HepG2 (cell line): ENCODE results near the gene TGFB2. TPM values are rescaled to one million over a fixed set of nuclear protein-coding genes. Genes with fewer than 3 reads are reported as not detected.
A peak's percentile ranks its signal among the peaks of the same experiment; 100 is the strongest.

Experiments
- ATAC-seq: fragments of 200-7000 bp; cut with Tn5 transposase; 3 replicates; pipeline ENCODE4 v1.9.1; 2020; ENCODE audit warnings: mild to moderate bottlenecking, moderate library complexity
- BruUV-seq: library from RNA; stranded (reverse); fragments of 400-500 nt; replicated peaks from 2 replicates; lab custom pipeline; 2021; lab: Mats Ljungman, UMichigan
- CTCF ChIA-PET: fragments of 300-600 bp; formaldehyde crosslinking; extraction: SDS; loops from one replicate; lab custom pipeline; 2021; ENCODE audit warnings: low total read pairs, inconsistent platforms, low intra/inter-chr PET ratio; lab: Yijun Ruan, JAX
- POLR2A ChIA-PET: fragments of 350-600 bp; sonication (Branson Sonifier 250); formaldehyde crosslinking; loops from one replicate; lab custom pipeline; 2020; ENCODE audit warnings: antibody characterized with exemption, inconsistent platforms; lab: Yijun Ruan, JAX
- DNase-seq: peaks from one replicate; pipeline ENCODE4 v3.0.0-alpha.2; 2015; ENCODE audit warnings: low spot score
- FAIRE-seq: peaks from 3 replicates; lab custom pipeline; 2011; peaks lifted over from hg19 to GRCh38; lab: Jason Lieb, UNC
- H2AFZ ChIP-seq: one replicate; pipeline ENCODE4 v1.6.1; 2011; ENCODE audit warnings: low read length, inconsistent platforms
- H3K27ac ChIP-seq: fragments of 300-600 bp; 3 replicates; pipeline ENCODE4 v1.8.0; 2011; ENCODE audit warnings: mixed run types, mild to moderate bottlenecking, mixed read lengths, low read length, inconsistent platforms; ENCODE audit not compliant: insufficient read depth; ENCODE audit errors: extremely low read length
- H3K27me3 ChIP-seq, 2 experiments: fragments of 200-600 bp in 1 of 2; 2 replicates in 1 of 2; 3 replicates in 1 of 2; pipeline versions ENCODE4 v1.6.0 to v1.8.0; 2011; ENCODE audit warnings: low read length in 2 of 2, mild to moderate bottlenecking in 2 of 2, moderate library complexity in 2 of 2, inconsistent platforms in 1 of 2; ENCODE audit not compliant: insufficient read depth in 2 of 2, control insufficient read depth in 1 of 2
- H3K36me3 ChIP-seq, 2 experiments: fragments of 200-600 bp in 1 of 2; replicated peaks in 1 of 2; 2 replicates in 1 of 2; 3 replicates in 1 of 2; pipeline versions ENCODE4 v1.5.1 to v1.8.0; 2011; ENCODE audit warnings: low read length in 2 of 2, inconsistent platforms in 1 of 2; ENCODE audit not compliant: insufficient read depth in 2 of 2, control insufficient read depth in 1 of 2
- H3K4me1 ChIP-seq: 2 replicates; pipeline ENCODE4 v1.5.1; 2012; ENCODE audit warnings: low read length, inconsistent platforms; ENCODE audit not compliant: insufficient read depth
- H3K4me2 ChIP-seq: 2 replicates; pipeline ENCODE4 v1.6.0; 2011; ENCODE audit warnings: low read depth, low read length, inconsistent platforms
- H3K4me3 ChIP-seq, 3 experiments: fragments of 200-600 bp in 1 of 3; sonication (generic), shearing (Covaris generic) in 1 of 3; replicated peaks in 1 of 3; 2 replicates each; pipeline ENCODE4 v1.5.1; 2011 to 2016; ENCODE audit warnings: low read length in 3 of 3, inconsistent platforms in 2 of 3, low read depth in 2 of 3, mild to moderate bottlenecking in 2 of 3, control low read depth in 1 of 3, mixed read lengths in 1 of 3; ENCODE audit not compliant: insufficient read depth in 1 of 3
- H3K79me2 ChIP-seq: one replicate; pipeline ENCODE4 v1.6.1; 2011; ENCODE audit warnings: low read length, inconsistent platforms; ENCODE audit not compliant: insufficient read depth
- H3K9ac ChIP-seq: 2 replicates; pipeline ENCODE4 v1.6.0; 2011; ENCODE audit warnings: mild to moderate bottlenecking, low read depth, low read length, inconsistent platforms; ENCODE audit not compliant: insufficient read depth
- H3K9me3 ChIP-seq: 2 replicates; pipeline ENCODE4 v1.5.1; 2012; ENCODE audit warnings: mild to moderate bottlenecking, low read length
- H4K20me1 ChIP-seq: 2 replicates; pipeline ENCODE4 v1.6.0; 2011; ENCODE audit warnings: inconsistent platforms, mild to moderate bottlenecking, low read length, moderate library complexity; ENCODE audit not compliant: insufficient read depth
- CBX2 ChIP-seq, 2 experiments: fragments of 200-600 bp in 1 of 2; sonication (generic); formaldehyde crosslinking in 1 of 2; IDR thresholded peaks; 2 replicates each; pipeline versions ENCODE4 v1.7.0 to v1.8.1; 2018 to 2022; ENCODE audit warnings: low read depth in 2 of 2, low read length in 1 of 2, mild to moderate bottlenecking in 1 of 2, missing genetic modification reagents in 1 of 2
- HNF4A ChIP-seq: sonication (generic); formaldehyde crosslinking; IDR thresholded peaks from 2 replicates; pipeline ENCODE4 v1.4.0; 2020; ENCODE audit warnings: missing genetic modification reagents
- HNF4G ChIP-seq, 2 experiments: sonication (generic) in 1 of 2; formaldehyde crosslinking in 1 of 2; IDR thresholded peaks; 2 replicates each; pipeline versions ENCODE4 v1.4.0 to v1.6.1; 2011 to 2020; ENCODE audit warnings: borderline replicate concordance in 2 of 2, low read depth in 2 of 2, mild to moderate bottlenecking in 2 of 2, low read length in 1 of 2, missing genetic modification reagents in 1 of 2, moderate library complexity in 1 of 2
- MAFF ChIP-seq: IDR thresholded peaks from 2 replicates; pipeline ENCODE4 v1.6.1; 2011; ENCODE audit warnings: low read depth, low read length, improper control_type of control experiment
- MAFK ChIP-seq, 2 experiments: IDR thresholded peaks in 1 of 2; conservative IDR thresholded peaks in 1 of 2; 2 replicates each; pipeline ENCODE4 v1.6.1; 2011; ENCODE audit warnings: improper control_type of control experiment in 2 of 2, low read length in 2 of 2
- MAX ChIP-seq: IDR thresholded peaks from 2 replicates; pipeline ENCODE4 v1.6.1; 2012; ENCODE audit warnings: inconsistent platforms
- SOX6 ChIP-seq, 2 experiments: fragments of 450-650 bp in 1 of 2; sonication (generic) in 1 of 2; formaldehyde crosslinking in 1 of 2; IDR thresholded peaks; 2 replicates each; pipeline versions ENCODE4 v1.4.0 to v1.6.1; 2017 to 2020; ENCODE audit warnings: antibody characterized with exemption in 1 of 2, mild to moderate bottlenecking in 1 of 2, missing genetic modification reagents in 1 of 2
- ZBTB43 ChIP-seq: sonication (generic); formaldehyde crosslinking; conservative IDR thresholded peaks from 2 replicates; pipeline ENCODE4 v1.4.0; 2020; ENCODE audit warnings: missing genetic modification reagents
- WGBS: methylation state at CpG from one replicate; pipeline ENCODE4 v1.1.6; 2017; ENCODE audit warnings: low lambda C conversion rate; 5-methylcytosine and 5-hydroxymethylcytosine counted together
- in situ Hi-C: cut with HindIII; loops from 2 replicates; pipeline ENCODE4 v1.10.0; 2017; ENCODE audit warnings: low pct_unique_long_range_greater_than_20kb; ENCODE audit not compliant: extremely low pct_ligation_motif_present
- intact Hi-C: fragments of 100-400 bp; cut with micrococcal nuclease; formaldehyde crosslinking; loops from one replicate; pipeline ENCODE4 v1.10.0; 2022; ENCODE audit not compliant: unreplicated experiment
- polyA plus RNA-seq, 8 experiments: library from polyadenylated mRNA; depleted of rRNA in 3 of 8; stranded (reverse) in 7 of 8; unstranded in 1 of 8; fragments of >200 nt; fragmentation: Illumina TruSeq in 4 of 8; extraction: Trizol in 4 of 8; gene quantifications; 2 replicates each; pipeline versions ENCODE4 v1.2.1 to v1.2.3, GENCODE V29; 2011 to 2016; ENCODE audit warnings: low read depth in 4 of 8, missing spikeins in 1 of 8, mixed read lengths in 1 of 8; ENCODE audit not compliant: insufficient read depth in 1 of 8
- total RNA-seq, 5 experiments: library from RNA; depleted of rRNA; stranded (reverse); fragments of >200 nt; fragmentation: Illumina TruSeq; extraction: Trizol; gene quantifications; 2 replicates each; pipeline ENCODE4 v1.2.3, GENCODE V29; 2016; ENCODE audit warnings: low read depth in 1 of 5

The TGFB2 gene
- total and polyA plus RNA-seq, 2 of the 13 experiments (the other 11 are each of a cell fraction or from before 2014, with no cell fraction given), result 0.07 TPM; not detected in 1

GRCh38 chr1:218433744-218434143 lies 88.6 kb downstream of the TGFB2 start:
- H3K79me2 ChIP-seq, result no peaks in the 10 kb centered on the region
- no peak for FAIRE-seq
- H3K4me3 ChIP-seq, result no peak overlapping the region
- in situ Hi-C loops (no loop called here), intact Hi-C loops (no loop called here)
- POLR2A ChIA-PET, result no interaction called here
- H3K4me2 ChIP-seq, result no peak overlapping the region
- no peaks in the 10 kb centered on the region for H3K36me3 ChIP-seq
- ATAC-seq, result no peak
- CTCF ChIA-PET, result no interaction called here
- 91% methylated on average over 2 of the region's 2 CpGs for WGBS
- H4K20me1 ChIP-seq, result no peaks in the 10 kb centered on the region
- no peak overlapping the region for H3K27ac ChIP-seq
- H3K4me1 ChIP-seq, result peaks cover 8% of the 10 kb centered on the region; the same call in 1 of the 2 replicates
- no peaks in the 10 kb centered on the region for H3K27me3 ChIP-seq
- H3K9ac ChIP-seq, result no peak overlapping the region
- DNase-seq, result no peak
- BruUV-seq, result no TSS peak
- no peak overlapping the region for H2AFZ ChIP-seq
- TF ChIP-seq CBX2 (IDR thresholded peaks at IDR 0.05; ENCODE audit: low read depth, low read length), result no peak
- no peak for TF ChIP-seq CBX2 (CRISPR knock-in tag; IDR thresholded peaks at IDR 0.05; ENCODE audit: low read depth)
- peak; percentile 72 for TF ChIP-seq MAFF
- peak; percentile 45 to 76 for TF ChIP-seq MAFK (conservative IDR thresholded peaks at IDR 0.05 in 1 of 2, IDR thresholded peaks at IDR 0.05 in 1 of 2; ENCODE audit: low read length in 2 of 2)
- no peaks in the 10 kb centered on the region for H3K9me3 ChIP-seq

DNA sequence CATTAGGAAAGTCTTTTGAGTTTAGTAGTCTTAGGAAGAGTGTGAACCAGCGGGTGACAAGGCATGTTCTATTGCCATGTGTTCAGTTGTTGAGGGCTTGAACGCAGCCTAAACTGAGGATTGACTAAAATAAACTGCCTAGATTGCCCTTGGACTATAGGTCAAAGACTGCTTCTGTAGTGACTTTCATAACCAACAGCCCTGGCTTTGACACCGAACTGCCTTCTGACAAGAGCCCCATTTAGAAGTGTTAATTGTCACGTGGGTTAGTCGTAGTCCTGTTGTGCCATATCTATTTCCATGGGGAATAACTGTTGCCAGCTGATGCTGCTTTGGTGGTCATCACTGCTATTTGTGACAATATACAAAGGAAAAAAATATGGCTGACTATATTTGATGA lies 90.4 kb downstream of the TGFB2 start:
- H3K36me3 ChIP-seq, result no peaks in the 10 kb centered on the region
- 6% methylated on average over 5 of the region's 5 CpGs for WGBS
- no TSS peak for BruUV-seq
- H3K79me2 ChIP-seq, result no peaks in the 10 kb centered on the region
- no peak overlapping the region for H2AFZ ChIP-seq
- H3K9me3 ChIP-seq, result no peaks in the 10 kb centered on the region
- H3K27me3 ChIP-seq, result no peaks in the 10 kb centered on the region
- in situ Hi-C loops (no loop called here), intact Hi-C loops (no loop called here)
- no peak overlapping the region for H3K9ac ChIP-seq
- H3K4me2 ChIP-seq, result no peak overlapping the region
- FAIRE-seq, result no peak
- ATAC-seq, result no peak
- DNase-seq, result peak; percentile 15
- H3K27ac ChIP-seq, result no peak overlapping the region
- no peaks in the 10 kb centered on the region for H4K20me1 ChIP-seq
- peak; percentile 22; the same call in 1 of the 2 replicates for TF ChIP-seq MAX
- TF ChIP-seq ZBTB43 (CRISPR knock-in tag), result no peak
- TF ChIP-seq SOX6 (IDR thresholded peaks at IDR 0.05), result no peak
- TF ChIP-seq SOX6 (CRISPR knock-in tag; IDR thresholded peaks at IDR 0.05), result 0 out of 2 replicates have a peak, but pooled peaks have one; percentile 12
- peak; percentile 53; the same call in 1 of the 2 replicates for TF ChIP-seq HNF4A (CRISPR knock-in tag)
- peak; percentile 26; the same call in 1 of the 2 replicates for TF ChIP-seq HNF4G (IDR thresholded peaks at IDR 0.05; ENCODE audit: borderline replicate concordance, low read depth, low read length)
- no peak for TF ChIP-seq HNF4G (CRISPR knock-in tag; IDR thresholded peaks at IDR 0.05; ENCODE audit: borderline replicate concordance, low read depth)
- H3K4me1 ChIP-seq, result peaks cover 19% of the 10 kb centered on the region
- H3K4me3 ChIP-seq, result no peak overlapping the region
- ChIA-PET POLR2A (no interaction called here), CTCF (no interaction called here)
